Measurements from ENCODE around the gene CHCHD3. TPM values are rescaled to one million over a fixed set of nuclear protein-coding genes. Genes with fewer than 3 reads are reported as not detected.

Gene CHCHD3
- total RNA-seq, 1 donor = 99.7 TPM

DNA sequence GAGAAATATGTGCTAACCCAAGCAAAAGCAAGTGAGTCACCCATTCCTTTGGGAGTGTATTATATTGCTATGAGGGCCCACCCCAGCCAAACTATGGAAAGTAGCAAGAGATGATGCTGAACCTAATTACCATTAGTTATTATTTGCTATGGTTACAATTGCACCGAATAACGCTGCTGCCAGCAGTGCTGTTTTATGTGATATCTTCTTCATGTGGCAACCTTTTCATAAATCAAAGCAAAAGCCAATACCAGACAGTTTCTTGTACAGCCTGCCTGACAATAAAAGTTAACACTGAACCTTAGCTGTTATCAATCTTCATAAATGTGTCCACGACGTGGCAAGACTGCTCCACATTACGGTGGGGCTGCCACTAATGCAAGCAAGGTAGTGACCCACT is 263.9 kb downstream of the CHCHD3 start:
- H3K4me3 ChIP-seq (ENCODE audit: low read depth, low read length) = no peak overlapping the region
- TF ChIP-seq, protein P1, sequence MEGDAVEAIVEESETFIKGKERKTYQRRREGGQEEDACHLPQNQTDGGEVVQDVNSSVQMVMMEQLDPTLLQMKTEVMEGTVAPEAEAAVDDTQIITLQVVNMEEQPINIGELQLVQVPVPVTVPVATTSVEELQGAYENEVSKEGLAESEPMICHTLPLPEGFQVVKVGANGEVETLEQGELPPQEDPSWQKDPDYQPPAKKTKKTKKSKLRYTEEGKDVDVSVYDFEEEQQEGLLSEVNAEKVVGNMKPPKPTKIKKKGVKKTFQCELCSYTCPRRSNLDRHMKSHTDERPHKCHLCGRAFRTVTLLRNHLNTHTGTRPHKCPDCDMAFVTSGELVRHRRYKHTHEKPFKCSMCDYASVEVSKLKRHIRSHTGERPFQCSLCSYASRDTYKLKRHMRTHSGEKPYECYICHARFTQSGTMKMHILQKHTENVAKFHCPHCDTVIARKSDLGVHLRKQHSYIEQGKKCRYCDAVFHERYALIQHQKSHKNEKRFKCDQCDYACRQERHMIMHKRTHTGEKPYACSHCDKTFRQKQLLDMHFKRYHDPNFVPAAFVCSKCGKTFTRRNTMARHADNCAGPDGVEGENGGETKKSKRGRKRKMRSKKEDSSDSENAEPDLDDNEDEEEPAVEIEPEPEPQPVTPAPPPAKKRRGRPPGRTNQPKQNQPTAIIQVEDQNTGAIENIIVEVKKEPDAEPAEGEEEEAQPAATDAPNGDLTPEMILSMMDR (IDR thresholded peaks at IDR 0.05; ENCODE audit: insufficient read depth, low read length) = no peak
- DNase-seq (ENCODE audit: low read depth) = peak; percentile 24

DNA sequence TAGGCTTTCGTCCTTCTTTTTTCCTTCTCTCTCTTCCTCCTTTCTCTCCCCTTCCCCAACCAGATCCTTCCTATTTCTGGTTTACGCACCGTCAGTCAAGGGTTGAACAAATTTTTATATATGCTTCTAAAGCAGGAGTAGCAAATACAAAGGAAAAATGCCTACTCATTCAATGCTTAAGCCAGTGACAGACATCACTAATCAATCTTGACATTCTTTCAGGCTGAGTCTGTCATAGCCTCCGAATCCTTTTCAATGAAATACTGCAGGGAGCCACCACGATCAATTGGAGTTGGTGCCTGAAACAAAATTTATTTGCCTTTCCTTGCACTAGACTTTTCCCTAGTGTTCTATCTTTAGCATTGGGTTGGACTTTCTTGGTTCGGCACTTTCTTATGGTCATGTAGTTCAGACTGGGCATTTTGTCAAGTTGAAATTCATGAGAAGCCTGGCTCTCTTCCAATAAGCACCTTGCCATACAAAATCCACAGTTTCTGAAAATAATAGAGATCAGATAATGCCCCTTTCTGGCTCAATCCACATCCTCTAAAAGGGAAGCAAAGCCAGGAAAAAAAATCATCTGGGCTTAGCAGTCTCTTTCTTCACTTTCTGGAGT is 266.1 kb downstream of the CHCHD3 start:
- TF ChIP-seq, protein P1 (IDR thresholded peaks at IDR 0.05; ENCODE audit: insufficient read depth, low read length) = no peak
- DNase-seq (ENCODE audit: low read depth) = peak; percentile 79

DNA sequence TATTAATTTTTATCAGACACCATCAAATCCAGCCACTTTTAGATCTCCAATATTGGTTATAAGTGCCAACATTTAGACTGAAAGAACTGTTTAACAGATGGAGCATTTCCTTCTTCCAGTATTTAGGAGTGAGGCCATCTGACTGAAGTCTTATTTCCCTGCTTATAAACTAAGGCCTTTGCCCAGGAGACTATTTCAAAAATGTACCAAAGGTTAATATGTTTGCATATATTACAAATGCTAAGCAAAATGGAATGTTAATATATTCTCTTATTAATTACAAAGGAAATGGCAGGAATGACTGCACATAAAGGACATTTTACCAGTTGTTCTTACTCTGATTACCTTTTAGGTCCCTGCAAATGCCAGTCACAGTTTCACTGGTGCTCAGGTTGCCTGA is 266.8 kb downstream of the CHCHD3 start:
- DNase-seq (ENCODE audit: low read depth) = no peak

More for the DNA sequence above, 266.1 kb downstream of the CHCHD3 start:
- H3K4me3 ChIP-seq (ENCODE audit: low read depth, low read length) = no peak overlapping the region

DNA sequence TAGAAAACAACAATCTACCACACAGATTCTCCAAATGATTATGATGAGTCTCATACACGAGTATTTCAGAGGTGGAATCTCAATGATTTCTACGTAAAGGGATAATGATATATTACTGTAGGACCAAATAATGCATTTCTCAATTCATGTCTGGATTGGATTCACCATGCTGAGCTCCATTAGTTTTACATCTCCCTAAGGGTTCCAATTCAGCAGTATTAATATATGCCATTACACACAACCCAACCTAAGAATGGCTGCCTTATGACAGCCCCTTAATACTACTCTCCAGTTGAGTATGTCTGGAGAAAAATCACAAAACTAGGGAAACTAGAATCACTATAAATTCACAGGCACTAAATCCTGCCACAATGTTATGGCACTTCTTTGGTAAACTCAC is 271.3 kb downstream of the CHCHD3 start:
- H3K4me3 ChIP-seq (ENCODE audit: low read depth, low read length) = no peak overlapping the region
- DNase-seq (ENCODE audit: low read depth) = no peak
- TF ChIP-seq, protein P1 (IDR thresholded peaks at IDR 0.05; ENCODE audit: insufficient read depth, low read length) = no peak

More for the DNA sequence above, 266.8 kb downstream of the CHCHD3 start:
- TF ChIP-seq, protein P1 (IDR thresholded peaks at IDR 0.05; ENCODE audit: insufficient read depth, low read length) = no peak
- no peak overlapping the region for H3K4me3 ChIP-seq (ENCODE audit: low read depth, low read length)

DNA sequence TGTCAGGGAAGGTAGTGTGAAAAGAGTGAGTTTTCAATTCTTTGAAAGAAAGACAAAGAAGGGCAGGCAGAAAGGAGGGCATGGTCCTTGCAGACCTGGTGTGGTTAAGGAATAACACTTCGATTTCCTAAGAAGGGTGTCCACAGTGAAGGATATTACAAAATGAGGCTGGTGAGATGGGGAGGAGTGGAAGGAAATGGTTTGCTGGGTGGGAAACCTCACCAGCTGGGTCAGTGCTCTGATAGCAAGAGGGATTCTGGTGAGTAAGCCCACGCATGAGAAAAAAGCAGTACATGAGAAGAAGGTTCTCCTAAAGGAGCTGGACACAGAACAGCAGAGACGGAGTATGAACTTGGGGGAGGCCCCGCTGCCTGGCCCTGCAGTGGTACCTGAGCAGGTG is 275.1 kb downstream of the CHCHD3 start:
- DNase-seq (ENCODE audit: low read depth) = no peak
- no peak overlapping the region for H3K4me3 ChIP-seq (ENCODE audit: low read depth, low read length)
- TF ChIP-seq, protein P1 (IDR thresholded peaks at IDR 0.05; ENCODE audit: insufficient read depth, low read length) = no peak

DNA sequence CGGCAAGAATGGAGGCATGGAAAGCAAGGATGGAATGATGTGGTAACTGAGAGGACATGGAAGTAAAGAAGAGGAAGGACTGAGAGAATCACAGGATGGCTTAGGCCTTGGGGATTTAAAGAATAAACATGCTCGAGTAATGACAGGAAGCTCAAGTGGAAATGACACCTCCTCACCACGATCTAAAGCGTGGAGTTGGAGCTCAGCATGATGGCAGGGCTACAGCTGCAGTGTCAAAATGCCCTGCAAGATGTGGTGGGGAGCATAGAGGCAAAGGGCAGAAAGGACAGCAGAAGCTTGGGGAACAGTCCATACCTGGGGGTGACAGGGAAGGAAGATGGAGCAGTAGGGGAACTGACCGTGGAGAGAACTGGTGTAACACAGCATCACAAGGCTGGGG is 276.1 kb downstream of the CHCHD3 start:
- H3K4me3 ChIP-seq (ENCODE audit: low read depth, low read length) = no peak overlapping the region
- DNase-seq (ENCODE audit: low read depth) = no peak
- TF ChIP-seq, protein P1 (IDR thresholded peaks at IDR 0.05; ENCODE audit: insufficient read depth, low read length) = no peak
